ENCODE measurements around the gene UBE2L6. TPM values are rescaled to one million over a fixed set of nuclear protein-coding genes. Genes with fewer than 3 reads are reported as not detected.

UBE2L6 gene
- polyA plus RNA-seq (ENCODE audit: insufficient read length in 4 of 4) = 10 to 100 TPM; 38.4 to 41.1 (median 39.5) TPM

- DNase-seq (ENCODE audit: low read depth in 4 of 4, low spot score in 3 of 4) = peak in 2 of 4 donors; percentile 30 to 62
Observed at GRCh38 chr11:57567515-57568329, at the start of gene UBE2L6. UBE2L6 (minus strand) TSS chr11:57567672; CDS start chr11:57567611, 61 bp downstream.

GRCh38 chr11:57616595-57616994 lies 49.1 kb upstream of the UBE2L6 start:
- no peak for DNase-seq (ENCODE audit: low read depth in 4 of 4, low spot score in 3 of 4)

GRCh38 chr11:57615308-57615707 lies 47.8 kb upstream of the UBE2L6 start:
- no peak for DNase-seq (ENCODE audit: low read depth in 4 of 4, low spot score in 3 of 4)

GRCh38 chr11:57614234-57614772 lies 46.8 kb upstream of the UBE2L6 start:
- no peak for DNase-seq (ENCODE audit: low read depth in 4 of 4, low spot score in 3 of 4)

GRCh38 chr11:57610170-57610569 lies 42.7 kb upstream of the UBE2L6 start:
- DNase-seq (ENCODE audit: low read depth in 4 of 4, low spot score in 3 of 4) = no peak

GRCh38 chr11:57605028-57605420 lies 37.6 kb upstream of the UBE2L6 start:
- DNase-seq (ENCODE audit: low read depth in 4 of 4, low spot score in 3 of 4) = no peak

- no peak for DNase-seq (ENCODE audit: low read depth in 4 of 4, low spot score in 3 of 4)
Observed at GRCh38 chr11:57604296-57605027, 37.0 kb upstream of the UBE2L6 start.

GRCh38 chr11:57601297-57601696 lies 33.8 kb upstream of the UBE2L6 start:
- no peak for DNase-seq (ENCODE audit: low read depth in 4 of 4, low spot score in 3 of 4)

- DNase-seq (ENCODE audit: low read depth in 4 of 4, low spot score in 3 of 4) = no peak
Observed at GRCh38 chr11:57599381-57599780, 31.9 kb upstream of the UBE2L6 start.

GRCh38 chr11:57598831-57599155 lies 31.3 kb upstream of the UBE2L6 start:
- no peak for DNase-seq (ENCODE audit: low read depth in 4 of 4, low spot score in 3 of 4)

- DNase-seq (ENCODE audit: low read depth in 4 of 4, low spot score in 3 of 4) = peak; percentile 49 to 73 (median 70)
Observed at GRCh38 chr11:57597916-57598830, 30.7 kb upstream of the UBE2L6 start.

- DNase-seq (ENCODE audit: low read depth in 4 of 4, low spot score in 3 of 4) = peak; percentile 22 to 56 (median 34)
Observed at GRCh38 chr11:57597461-57597915, 30.0 kb upstream of the UBE2L6 start, which contains the start of gene SERPING1. SERPING1 (plus strand) TSS chr11:57597685; CDS start chr11:57598271, 586 bp downstream.

GRCh38 chr11:57596266-57596885 lies 28.9 kb upstream of the UBE2L6 start:
- DNase-seq (ENCODE audit: low read depth in 4 of 4, low spot score in 3 of 4) = no peak

GRCh38 chr11:57588046-57588710 lies 20.7 kb upstream of the UBE2L6 start:
- no peak for DNase-seq (ENCODE audit: low read depth in 4 of 4, low spot score in 3 of 4)

GRCh38 chr11:57586711-57587245 lies 19.3 kb upstream of the UBE2L6 start:
- no peak for DNase-seq (ENCODE audit: low read depth in 4 of 4, low spot score in 3 of 4)

GRCh38 chr11:57585301-57585700 lies 17.8 kb upstream of the UBE2L6 start:
- no peak for DNase-seq (ENCODE audit: low read depth in 4 of 4, low spot score in 3 of 4)

- no peak for DNase-seq (ENCODE audit: low read depth in 4 of 4, low spot score in 3 of 4)
Observed at GRCh38 chr11:57584341-57584740, 16.9 kb upstream of the UBE2L6 start.

- no peak for DNase-seq (ENCODE audit: low read depth in 4 of 4, low spot score in 3 of 4)
Observed at GRCh38 chr11:57574061-57574460, 6.6 kb upstream of the UBE2L6 start.

- no peak for DNase-seq (ENCODE audit: low read depth in 4 of 4, low spot score in 3 of 4)
Observed at GRCh38 chr11:57571606-57572005, 4.1 kb upstream of the UBE2L6 start.
